Heart right ventricle (tissue), 16 donors: Measurements from ENCODE around the gene YBX2. TPM values are rescaled to one million over a fixed set of nuclear protein-coding genes. Genes with fewer than 3 reads are reported as not detected.
A peak's percentile ranks its signal among the peaks of the same experiment; 100 is the strongest.
"Not testable (repeated sequence)": the region's sequence is repeated elsewhere in the genome, so short reads cannot be mapped to it uniquely, and the experiment has no call there.

Source experiments
- ATAC-seq, 8 donors: fragments of 200-7000 bp; cut with Tn5 transposase; one replicate each; pipeline ENCODE4 v1.9.1; 2020; ENCODE audit warnings: mild to moderate bottlenecking in 8 of 8, moderate library complexity in 8 of 8, moderate number of reproducible peaks in 1 of 8
- DNase-seq, 2 donors: peaks; one replicate each; pipeline ENCODE4 v3.0.0-alpha.2; 2020
- H3K27ac ChIP-seq, 10 donors: fragments of 200-600 bp; sonication (generic) in 2 of 10; one replicate each; pipeline versions ENCODE4 v1.5.0 to v1.8.0; 2020 to 2022; ENCODE audit warnings: mild to moderate bottlenecking in 3 of 10
- H3K27me3 ChIP-seq, 7 donors: fragments of 200-600 bp; one replicate each; pipeline ENCODE4 v1.8.0; 2021 to 2022; ENCODE audit warnings: mild to moderate bottlenecking in 2 of 7
- H3K36me3 ChIP-seq, 9 donors: fragments of 200-600 bp; sonication (generic) in 1 of 9; one replicate each; pipeline versions ENCODE4 v1.5.0 to v1.8.0; 2020 to 2022; ENCODE audit warnings: mild to moderate bottlenecking in 2 of 9
- H3K4me1 ChIP-seq, 9 donors: fragments of 200-600 bp; sonication (generic) in 1 of 9; one replicate each; pipeline versions ENCODE4 v1.5.0 to v1.8.0; 2020 to 2022; ENCODE audit warnings: mild to moderate bottlenecking in 4 of 9
- H3K4me3 ChIP-seq, 10 donors: fragments of 200-600 bp; sonication (generic) in 2 of 10; one replicate each; pipeline versions ENCODE4 v1.5.0 to v1.8.0; 2020 to 2022; ENCODE audit warnings: mild to moderate bottlenecking in 7 of 10, moderate library complexity in 2 of 10
- H3K9me3 ChIP-seq, 11 donors: fragments of 200-600 bp in 10 of 11; sonication (generic) in 2 of 11; one replicate each; pipeline versions ENCODE4 v1.5.0 to v1.8.0; 2013 to 2022; ENCODE audit warnings: mild to moderate bottlenecking in 2 of 11, control low read depth in 1 of 11, moderate library complexity in 1 of 11
- CTCF ChIP-seq, 9 donors: fragments of 200-600 bp; sonication (generic) in 2 of 9; IDR thresholded peaks; one replicate each; pipeline versions ENCODE4 v1.5.0 to v1.8.0; 2021 to 2022; ENCODE audit warnings: antibody characterized with exemption in 9 of 9, mild to moderate bottlenecking in 5 of 9, moderate library complexity in 1 of 9
- WGBS, 2 donors: extraction: QIAGEN DNeasy Blood & Tissue Kit; methylation state at CpG; one replicate each; pipeline ENCODE4 v1.1.7; 2013; ENCODE audit warnings: inconsistent platforms in 1 of 2; 5-methylcytosine and 5-hydroxymethylcytosine counted together
- intact Hi-C, 10 donors: fragments of 100-400 bp; cut with DNase I; formaldehyde crosslinking; loops; one replicate each; pipeline versions ENCODE4 v1.11.1 to v1.14.2; 2022
- polyA plus RNA-seq, 2 donors: library from polyadenylated mRNA; stranded (reverse); fragments of 200-250 nt; gene quantifications; one replicate each; pipeline ENCODE4 v1.2.3, GENCODE V29; 2013
- total RNA-seq, 10 donors: library from RNA; stranded (reverse); fragmentation: NEBNext Ultra II Directional in 3 of 10; extraction: Animal tissue kit (Norgen Biotek cat#: 25700) in 3 of 10; gene quantifications; one replicate each; pipeline versions ENCODE4 v1.2.1 to v1.2.4, GENCODE V29; 2021 to 2023
- donor health status: Arrhythmogenic right ventricular cardiomyopathy.
- donor health status: ischemic (EF 13 %, LVEDD 7.1; RV severe dilation, severe dysfunction).
- donor health status: healthy with polysubstance abuse.
- donor health status: DM: no; HTN: yes; CAD: no.
- donor health status: DM: no; HTN: no; CAD: no.
- donor health status: ischemic (EF 25% LVEDD 6.9; RV normal size, moderate dysfunction).
- donor health status: ischemic (EF 25% LVEDD 5.7; RV mildly dilated, moderate dysfunction).
- donor health status: healthy.
- donor health status: DM: yes; HTN: yes; CAD: no.
- donor health status: Ischemic cardiomyopathy.
- donor health status: ischemic (EF 35%, LVEDD 5.7; RV mildly dilated, moderate dysfunction).
- donor health status: nonischemic (EF 11% LVEDD 7.7; RV severe dilation, severe dysfunction).
- donor health status: DM: yes; HTN: yes; CAD: no.
- donor health status: PGD.
- donor health status: ischemic (EF 29% LVEDD 5.4; RV normal size, mild dysfunction).
- donor health status: nonischemic (EF 23%, LVEDD 6.1; RV moderate dilation, normal function).

YBX2 gene
- total and polyA plus RNA-seq, 12 donors: 0.42 to 2.6 (median 1.2) TPM

DNA sequence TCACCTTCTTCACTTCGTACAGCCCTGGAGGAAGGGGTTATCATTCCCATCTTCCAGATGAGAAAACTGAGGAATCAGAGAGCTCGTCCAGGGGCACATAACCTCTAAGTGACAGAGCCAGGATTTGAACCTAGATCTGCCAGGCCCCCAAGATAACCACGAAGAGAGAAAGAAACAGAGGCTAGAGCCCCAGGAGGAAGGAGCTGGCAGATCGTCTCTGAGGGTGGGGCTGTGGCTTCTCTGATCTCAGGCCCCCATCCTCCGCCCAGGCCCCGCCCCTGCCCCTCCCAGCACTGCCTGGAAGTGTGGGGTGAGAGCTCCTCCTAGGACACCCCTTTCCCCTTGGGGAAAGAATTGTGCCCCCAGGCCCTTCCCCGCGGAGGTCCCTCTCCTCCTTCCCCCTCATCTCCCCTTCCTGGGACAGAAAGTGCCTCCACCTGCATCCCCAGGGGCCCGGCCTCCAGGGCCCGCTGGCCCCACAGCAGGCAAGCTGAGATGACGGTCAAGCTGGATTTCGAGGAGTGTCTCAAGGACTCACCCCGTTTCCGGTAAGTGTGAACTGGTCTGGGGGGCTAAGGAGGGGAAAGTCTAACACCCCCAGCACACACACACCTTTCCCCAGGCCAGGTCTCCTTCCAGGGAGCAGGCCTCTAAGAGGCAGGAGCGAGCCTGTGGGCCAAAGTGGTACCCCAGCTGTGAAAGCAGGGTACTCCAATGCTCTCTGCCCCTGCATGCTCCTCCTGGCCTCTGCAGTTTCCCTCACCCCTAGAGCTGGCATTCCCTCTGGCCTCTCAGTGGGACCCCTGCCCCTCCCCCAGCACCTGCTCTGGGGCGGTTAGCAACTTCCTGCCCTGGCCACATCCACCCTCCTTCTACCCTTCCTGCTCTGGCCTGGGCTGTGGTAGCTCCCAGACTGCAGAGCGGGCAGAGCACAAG lies 42.1 kb upstream of the YBX2 start, which contains the start of gene ACAP1:
Gene ACAP1 (plus strand): TSS at position 290 of the 936 bp plus-strand sequence. CDS start 206 bp downstream, at position 496.
- 47 to 51% methylated on average over 17 of the region's 17 CpGs for WGBS, 2 donors
- Histone ChIP-seq H3K27me3 (peaks cover 0 to 52% (median 28%) of the 10 kb centered on the region in 7 donors), H3K4me1 (peaks cover 0 to 31% (median 0%) of the 10 kb centered on the region in 9 donors), H3K27ac (peak within 1 kb of the TSS in 2 of 10 donors; percentile 44 to 90), H3K4me3 (peak within 1 kb of the TSS in 4 of 10 donors; percentile 13 to 61 (median 17)), H3K36me3 (peaks cover 0 to 25% (median 0%) of the 10 kb centered on the region in 9 donors), H3K9me3 (no peaks in the 10 kb centered on the region)
- intact Hi-C loops: no loop called here
- no peak for TF ChIP-seq CTCF (IDR thresholded peaks at IDR 0.05)
- ATAC-seq (peak in 6 of 8 donors; percentile 29 to 74 (median 56)), DNase-seq (no peak)

GRCh38 chr17:7335765-7336164 lies 41.3 kb upstream of the YBX2 start:
- Histone ChIP-seq H3K36me3 (peaks cover 0 to 17% (median 0%) of the 10 kb centered on the region in 9 donors), H3K4me1 (peaks cover 0 to 32% (median 0%) of the 10 kb centered on the region in 9 donors), H3K27ac (peak overlapping the region in 1 of 10 donors; percentile 90), H3K27me3 (peaks cover 0 to 46% (median 24%) of the 10 kb centered on the region in 7 donors)
- H3K9me3 ChIP-seq, ATAC-seq, DNase-seq, intact Hi-C loops, H3K4me3 ChIP-seq: not testable (repeated sequence)
- WGBS, 2 donors: 88 to 90% methylated on average over 13 of the region's 13 CpGs

DNA sequence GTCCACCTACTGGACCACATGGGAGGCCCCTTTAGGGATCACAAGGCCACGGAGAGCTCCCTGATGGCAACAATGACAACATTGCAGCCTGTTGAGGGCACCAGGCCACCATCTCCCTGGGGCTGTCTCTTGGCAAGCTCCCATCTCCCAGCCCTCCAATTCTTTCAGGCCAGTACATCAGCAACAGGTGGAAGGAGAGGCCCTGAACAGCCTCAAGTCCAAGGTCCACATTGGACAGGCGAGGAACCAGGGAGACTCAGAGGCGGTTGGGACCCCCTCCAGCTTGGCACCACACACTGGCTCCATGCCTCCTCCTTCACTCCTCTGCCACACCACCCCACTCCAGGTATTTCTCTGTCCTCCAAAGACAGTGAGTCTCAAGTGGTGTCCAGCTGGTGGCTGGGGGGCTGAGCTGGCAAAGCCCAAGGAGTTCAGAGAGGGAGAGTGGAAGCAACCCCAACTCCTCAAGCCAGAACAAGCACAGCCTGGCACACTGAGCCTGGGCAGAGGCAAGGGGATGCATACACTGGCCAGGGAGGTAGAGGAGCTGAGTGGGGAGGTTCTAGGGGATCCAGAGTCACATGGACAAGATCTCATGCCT lies 40.6 kb upstream of the YBX2 start:
- no peaks in the 10 kb centered on the region for H3K9me3 ChIP-seq
- H3K27ac ChIP-seq: no peak overlapping the region
- H3K4me1 ChIP-seq: peaks cover 0 to 34% (median 7%) of the 10 kb centered on the region in 9 donors
- DNase-seq (no peak), ATAC-seq (no peak)
- WGBS, 2 donors: 89 to 93% methylated on average over 3 of the region's 3 CpGs
- TF ChIP-seq CTCF (IDR thresholded peaks at IDR 0.05): no peak
- peaks cover 0 to 10% (median 0%) of the 10 kb centered on the region in 9 donors for H3K36me3 ChIP-seq
- intact Hi-C loops: no loop called here
- peaks cover 0 to 45% (median 23%) of the 10 kb centered on the region in 7 donors for H3K27me3 ChIP-seq
- H3K4me3 ChIP-seq: no peak overlapping the region

- H3K36me3 ChIP-seq, DNase-seq, ATAC-seq, intact Hi-C loops, H3K4me3 ChIP-seq, H3K9me3 ChIP-seq: not testable (repeated sequence)
- WGBS, 2 donors: 49 to 56% methylated on average over 14 of the region's 14 CpGs
- Histone ChIP-seq H3K27me3 (peaks cover 0 to 30% (median 22%) of the 10 kb centered on the region in 7 donors), H3K27ac (peak overlapping the region in 1 of 10 donors; percentile 44), H3K4me1 (peaks cover 0 to 39% (median 19%) of the 10 kb centered on the region in 9 donors)
Observed at GRCh38 chr17:7332600-7333069, 38.2 kb upstream of the YBX2 start.

GRCh38 chr17:7332111-7332510 lies 37.7 kb upstream of the YBX2 start:
- no peak for TF ChIP-seq CTCF (IDR thresholded peaks at IDR 0.05)
- peaks cover 0 to 28% (median 22%) of the 10 kb centered on the region in 7 donors for H3K27me3 ChIP-seq
- no peak overlapping the region for H3K4me3 ChIP-seq
- no peak for DNase-seq
- WGBS, 2 donors: 52 to 68% methylated on average over 7 of the region's 7 CpGs
- no peaks in the 10 kb centered on the region for H3K36me3 ChIP-seq
- peak overlapping the region in 1 of 10 donors; percentile 44 for H3K27ac ChIP-seq
- peaks cover 0 to 40% (median 20%) of the 10 kb centered on the region in 9 donors for H3K4me1 ChIP-seq
- no peak for ATAC-seq
- intact Hi-C loops: no loop called here
- H3K9me3 ChIP-seq: no peaks in the 10 kb centered on the region
